ENCODE measurements around the gene ATR. TPM values are rescaled to one million over a fixed set of nuclear protein-coding genes. Genes with fewer than 3 reads are reported as not detected.

The ATR gene
- polyA plus RNA-seq, 1 donor from 2014 or later = 26.1 TPM

DNA sequence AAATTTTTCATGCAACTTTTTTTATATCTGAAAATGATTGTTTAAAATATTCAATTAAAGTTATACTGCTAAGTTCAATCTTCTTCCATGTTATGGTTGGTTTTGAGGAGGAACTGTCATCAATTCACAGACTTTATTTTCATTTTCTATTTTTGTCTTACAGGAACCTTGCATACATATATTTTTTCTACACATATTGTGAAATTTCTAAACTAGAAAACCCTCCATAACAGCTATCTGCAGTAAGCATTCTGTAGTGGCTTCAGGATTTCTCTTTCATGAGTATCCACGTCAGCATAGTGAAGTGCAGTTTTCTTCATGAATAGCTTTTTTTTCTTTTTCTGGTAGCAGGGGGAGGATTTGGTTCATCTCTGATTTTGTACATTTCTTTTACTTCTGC lies 48.2 kb downstream of the ATR start:
- H2AFZ ChIP-seq (ENCODE audit: low read depth, low read length) = no peak overlapping the region
- no peaks in the 10 kb centered on the region for H3F3A ChIP-seq (ENCODE audit: insufficient read depth, low read length, poor library complexity, severe bottlenecking)
- TF ChIP-seq MXI1 (conservative IDR thresholded peaks at IDR 0.05; ENCODE audit: poor library complexity, severe bottlenecking) (no peak), SMC3 (conservative IDR thresholded peaks at IDR 0.05; ENCODE audit: poor library complexity) (no peak), POLR2AphosphoS5 (IDR thresholded peaks at IDR 0.05) (no peak), EZH2 (IDR thresholded peaks at IDR 0.05; ENCODE audit: borderline replicate concordance, insufficient read depth, low read length, poor library complexity, severe bottlenecking) (no peak), RAD21 (conservative IDR thresholded peaks at IDR 0.05) (no peak), TAF1 (IDR thresholded peaks at IDR 0.05; ENCODE audit: low read depth) (no peak), EP300 (conservative IDR thresholded peaks at IDR 0.05; ENCODE audit: poor library complexity, severe bottlenecking) (no peak)
- TF ChIP-seq, protein P1, sequence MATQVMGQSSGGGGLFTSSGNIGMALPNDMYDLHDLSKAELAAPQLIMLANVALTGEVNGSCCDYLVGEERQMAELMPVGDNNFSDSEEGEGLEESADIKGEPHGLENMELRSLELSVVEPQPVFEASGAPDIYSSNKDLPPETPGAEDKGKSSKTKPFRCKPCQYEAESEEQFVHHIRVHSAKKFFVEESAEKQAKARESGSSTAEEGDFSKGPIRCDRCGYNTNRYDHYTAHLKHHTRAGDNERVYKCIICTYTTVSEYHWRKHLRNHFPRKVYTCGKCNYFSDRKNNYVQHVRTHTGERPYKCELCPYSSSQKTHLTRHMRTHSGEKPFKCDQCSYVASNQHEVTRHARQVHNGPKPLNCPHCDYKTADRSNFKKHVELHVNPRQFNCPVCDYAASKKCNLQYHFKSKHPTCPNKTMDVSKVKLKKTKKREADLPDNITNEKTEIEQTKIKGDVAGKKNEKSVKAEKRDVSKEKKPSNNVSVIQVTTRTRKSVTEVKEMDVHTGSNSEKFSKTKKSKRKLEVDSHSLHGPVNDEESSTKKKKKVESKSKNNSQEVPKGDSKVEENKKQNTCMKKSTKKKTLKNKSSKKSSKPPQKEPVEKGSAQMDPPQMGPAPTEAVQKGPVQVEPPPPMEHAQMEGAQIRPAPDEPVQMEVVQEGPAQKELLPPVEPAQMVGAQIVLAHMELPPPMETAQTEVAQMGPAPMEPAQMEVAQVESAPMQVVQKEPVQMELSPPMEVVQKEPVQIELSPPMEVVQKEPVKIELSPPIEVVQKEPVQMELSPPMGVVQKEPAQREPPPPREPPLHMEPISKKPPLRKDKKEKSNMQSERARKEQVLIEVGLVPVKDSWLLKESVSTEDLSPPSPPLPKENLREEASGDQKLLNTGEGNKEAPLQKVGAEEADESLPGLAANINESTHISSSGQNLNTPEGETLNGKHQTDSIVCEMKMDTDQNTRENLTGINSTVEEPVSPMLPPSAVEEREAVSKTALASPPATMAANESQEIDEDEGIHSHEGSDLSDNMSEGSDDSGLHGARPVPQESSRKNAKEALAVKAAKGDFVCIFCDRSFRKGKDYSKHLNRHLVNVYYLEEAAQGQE (IDR thresholded peaks at IDR 0.05; ENCODE audit: borderline replicate concordance) = no peak
- TF ChIP-seq, protein P2, sequence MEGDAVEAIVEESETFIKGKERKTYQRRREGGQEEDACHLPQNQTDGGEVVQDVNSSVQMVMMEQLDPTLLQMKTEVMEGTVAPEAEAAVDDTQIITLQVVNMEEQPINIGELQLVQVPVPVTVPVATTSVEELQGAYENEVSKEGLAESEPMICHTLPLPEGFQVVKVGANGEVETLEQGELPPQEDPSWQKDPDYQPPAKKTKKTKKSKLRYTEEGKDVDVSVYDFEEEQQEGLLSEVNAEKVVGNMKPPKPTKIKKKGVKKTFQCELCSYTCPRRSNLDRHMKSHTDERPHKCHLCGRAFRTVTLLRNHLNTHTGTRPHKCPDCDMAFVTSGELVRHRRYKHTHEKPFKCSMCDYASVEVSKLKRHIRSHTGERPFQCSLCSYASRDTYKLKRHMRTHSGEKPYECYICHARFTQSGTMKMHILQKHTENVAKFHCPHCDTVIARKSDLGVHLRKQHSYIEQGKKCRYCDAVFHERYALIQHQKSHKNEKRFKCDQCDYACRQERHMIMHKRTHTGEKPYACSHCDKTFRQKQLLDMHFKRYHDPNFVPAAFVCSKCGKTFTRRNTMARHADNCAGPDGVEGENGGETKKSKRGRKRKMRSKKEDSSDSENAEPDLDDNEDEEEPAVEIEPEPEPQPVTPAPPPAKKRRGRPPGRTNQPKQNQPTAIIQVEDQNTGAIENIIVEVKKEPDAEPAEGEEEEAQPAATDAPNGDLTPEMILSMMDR (IDR thresholded peaks at IDR 0.05; ENCODE audit: poor library complexity, severe bottlenecking) = no peak
- no peak overlapping the region for H3K4me3 ChIP-seq (ENCODE audit: low read length)
- H3K4me2 ChIP-seq (ENCODE audit: low read length) = no peak overlapping the region
- H3K9me3 ChIP-seq (ENCODE audit: low read length) = no peaks in the 10 kb centered on the region
- peaks cover 3% of the 10 kb centered on the region for H3K36me3 ChIP-seq (ENCODE audit: insufficient read depth, low read length)
- no peak overlapping the region for H3K9ac ChIP-seq (ENCODE audit: low read length)
- no peak overlapping the region for H3K27ac ChIP-seq (ENCODE audit: low read length)
- H3K9me2 ChIP-seq (ENCODE audit: insufficient read depth, low read length) = no peaks in the 10 kb centered on the region
- H4K20me1 ChIP-seq (ENCODE audit: insufficient read depth) = no peaks in the 10 kb centered on the region
- H3K79me2 ChIP-seq (replicated peaks; ENCODE audit: insufficient read depth, low read length) = no peaks in the 10 kb centered on the region
- no peaks in the 10 kb centered on the region for H3K27me3 ChIP-seq (ENCODE audit: insufficient read depth, low read depth, low read length)

DNA sequence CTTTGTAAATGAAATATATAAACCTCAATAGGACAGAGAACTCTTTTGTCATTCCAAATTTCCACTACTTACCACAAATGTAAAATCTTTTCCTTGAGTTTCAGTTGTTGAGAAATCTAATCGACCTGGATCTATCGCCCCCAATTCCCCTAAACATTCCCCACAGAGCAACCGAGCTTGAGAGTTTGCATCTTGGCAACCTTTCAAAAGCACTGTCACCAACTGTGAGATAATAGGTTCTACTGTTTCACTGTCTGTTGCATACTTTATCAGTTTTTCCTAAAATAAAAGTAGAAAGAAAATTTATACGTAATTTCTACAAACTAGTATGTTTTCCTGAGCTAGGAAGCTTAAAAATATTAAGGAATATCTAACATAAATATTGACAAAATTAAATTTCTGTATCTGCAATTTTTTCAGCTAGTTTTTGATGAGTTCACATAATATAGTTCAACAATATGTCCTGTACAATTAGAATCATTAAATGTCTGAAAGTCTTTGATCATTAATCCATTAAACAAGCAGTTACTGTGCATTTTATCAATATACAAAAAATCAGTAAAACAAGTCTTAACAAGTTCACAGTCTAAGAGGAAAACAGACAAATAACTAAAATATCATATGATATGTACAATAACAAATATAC lies 54.5 kb downstream of the ATR start:
- H3K9me2 ChIP-seq (ENCODE audit: insufficient read depth, low read length) = no peaks in the 10 kb centered on the region
- H2AFZ ChIP-seq (ENCODE audit: low read depth, low read length) = no peak overlapping the region
- TF ChIP-seq EP300 (conservative IDR thresholded peaks at IDR 0.05; ENCODE audit: poor library complexity, severe bottlenecking) = no peak
- no peak overlapping the region for H3K4me2 ChIP-seq (ENCODE audit: low read length)
- no peaks in the 10 kb centered on the region for H3F3A ChIP-seq (ENCODE audit: insufficient read depth, low read length, poor library complexity, severe bottlenecking)
- H3K36me3 ChIP-seq (ENCODE audit: insufficient read depth, low read length) = peaks cover 4% of the 10 kb centered on the region
- no peak overlapping the region for H3K4me3 ChIP-seq (ENCODE audit: low read length)
- no peaks in the 10 kb centered on the region for H3K9me3 ChIP-seq (ENCODE audit: low read length)
- H3K9ac ChIP-seq (ENCODE audit: low read length) = no peak overlapping the region
- no peak overlapping the region for H3K27ac ChIP-seq (ENCODE audit: low read length)
- no peaks in the 10 kb centered on the region for H4K20me1 ChIP-seq (ENCODE audit: insufficient read depth)
- no peaks in the 10 kb centered on the region for H3K79me2 ChIP-seq (replicated peaks; ENCODE audit: insufficient read depth, low read length)
- no peaks in the 10 kb centered on the region for H3K27me3 ChIP-seq (ENCODE audit: insufficient read depth, low read depth, low read length)

Data from neural cell (in vitro differentiated cells).